HL-60/S4 treated with retinoic acid at 250 ng/mL for 4 days and 3 days (cell line): ENCODE data around the gene LINGO3.

ENCODE experiments used
- in situ Hi-C: fragments of 300-500 bp; cut with MboI; formaldehyde crosslinking; loops from 2 replicates; pipeline ENCODE4 v1.7.0; 2022; ENCODE audit warnings: low sequenced_read_pairs

The LINGO3 gene

DNA sequence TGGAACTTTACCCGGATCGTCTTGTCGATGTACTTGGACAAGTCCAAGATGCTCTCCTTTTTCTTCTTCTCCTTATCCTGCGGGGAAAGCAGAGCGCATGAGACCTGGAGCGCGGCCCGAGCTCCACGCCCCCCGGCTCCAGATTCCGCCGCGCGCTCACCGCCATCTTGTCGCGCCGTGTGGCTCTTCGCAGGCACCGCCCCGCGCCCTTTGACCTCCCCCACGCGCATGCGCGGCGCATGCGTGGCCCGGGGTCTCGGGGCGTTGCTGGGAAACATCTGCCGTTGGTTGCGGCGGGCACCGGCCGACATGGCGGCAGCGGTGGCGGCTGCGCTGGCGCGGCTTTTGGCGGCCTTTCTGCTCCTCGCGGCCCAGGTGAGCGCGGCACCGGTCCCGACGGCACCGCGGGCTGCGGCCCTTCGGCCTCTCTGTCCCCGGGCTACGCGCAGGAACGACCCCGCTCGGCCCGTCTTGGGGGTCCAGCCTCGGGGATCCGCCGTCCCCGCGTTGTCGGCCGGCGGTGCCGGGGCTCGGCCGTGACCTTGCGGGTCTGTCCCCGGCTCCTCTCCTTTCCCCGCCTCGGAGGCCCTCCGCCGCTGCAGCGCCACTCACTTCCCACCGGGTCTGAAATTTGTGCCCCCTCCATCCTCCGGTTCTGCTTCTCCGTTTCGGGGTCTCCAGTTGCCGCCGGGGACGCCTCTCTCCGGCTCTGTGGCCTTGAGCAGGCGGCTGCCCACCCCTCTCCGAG, 20.6 kb upstream of the LINGO3 start, which contains the start of the genes LSM7 and SPPL2B:
LSM7 (minus strand) TSS at position 186 of the 748 bp plus-strand sequence; CDS start at position 166, 20 bp downstream.
SPPL2B (plus strand) TSS at position 284 of the 748 bp plus-strand sequence; CDS start at position 310, 26 bp downstream.
- in situ Hi-C loops = no loop called here

GRCh38 chr19:2327773-2328400, 19.9 kb upstream of the LINGO3 start:
- in situ Hi-C loops = no loop called here

GRCh38 chr19:2326699-2327360, 18.9 kb upstream of the LINGO3 start:
- in situ Hi-C loops = no loop called here

- in situ Hi-C loops = no loop called here
These were observed 17.5 kb upstream of the LINGO3 start for GRCh38 chr19:2325281-2326046.

DNA sequence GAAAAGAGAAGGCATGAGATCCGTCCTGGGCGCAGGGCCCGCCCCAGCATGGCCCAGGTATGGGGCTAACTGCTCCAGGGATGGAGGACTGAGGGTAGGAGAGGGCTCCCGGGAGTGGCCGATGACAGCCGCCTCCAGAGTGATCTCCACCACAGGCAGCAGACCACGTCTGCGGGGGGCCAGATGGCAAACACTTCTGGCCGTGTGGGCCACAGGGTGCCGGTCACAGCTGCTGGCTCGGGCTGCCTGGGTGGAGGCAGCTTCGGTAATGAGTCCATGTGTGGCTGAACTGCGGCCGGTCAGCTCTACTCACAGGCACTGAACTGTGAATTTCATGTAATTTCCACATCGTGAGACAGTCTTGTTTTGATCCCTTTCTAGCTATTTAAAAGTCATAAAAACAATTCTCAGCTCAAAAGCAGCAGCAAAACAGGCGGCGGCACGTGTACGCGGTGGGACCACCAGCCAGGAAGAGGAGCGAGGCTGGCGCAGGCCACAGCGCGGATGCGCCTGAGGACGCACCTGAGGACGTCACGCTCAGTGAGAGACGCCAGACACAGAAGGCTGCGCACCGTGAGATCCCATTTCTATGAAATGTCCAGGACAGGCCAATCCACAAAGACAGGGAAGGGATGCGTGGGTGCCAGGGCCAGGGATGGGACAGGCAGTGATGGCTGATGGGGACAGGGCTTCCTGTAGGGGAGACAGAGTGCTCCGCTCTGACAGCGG, 16.4 kb upstream of the LINGO3 start:
- in situ Hi-C loops = no loop called here

GRCh38 chr19:2323707-2324106, 15.8 kb upstream of the LINGO3 start:
- in situ Hi-C loops = no loop called here

DNA sequence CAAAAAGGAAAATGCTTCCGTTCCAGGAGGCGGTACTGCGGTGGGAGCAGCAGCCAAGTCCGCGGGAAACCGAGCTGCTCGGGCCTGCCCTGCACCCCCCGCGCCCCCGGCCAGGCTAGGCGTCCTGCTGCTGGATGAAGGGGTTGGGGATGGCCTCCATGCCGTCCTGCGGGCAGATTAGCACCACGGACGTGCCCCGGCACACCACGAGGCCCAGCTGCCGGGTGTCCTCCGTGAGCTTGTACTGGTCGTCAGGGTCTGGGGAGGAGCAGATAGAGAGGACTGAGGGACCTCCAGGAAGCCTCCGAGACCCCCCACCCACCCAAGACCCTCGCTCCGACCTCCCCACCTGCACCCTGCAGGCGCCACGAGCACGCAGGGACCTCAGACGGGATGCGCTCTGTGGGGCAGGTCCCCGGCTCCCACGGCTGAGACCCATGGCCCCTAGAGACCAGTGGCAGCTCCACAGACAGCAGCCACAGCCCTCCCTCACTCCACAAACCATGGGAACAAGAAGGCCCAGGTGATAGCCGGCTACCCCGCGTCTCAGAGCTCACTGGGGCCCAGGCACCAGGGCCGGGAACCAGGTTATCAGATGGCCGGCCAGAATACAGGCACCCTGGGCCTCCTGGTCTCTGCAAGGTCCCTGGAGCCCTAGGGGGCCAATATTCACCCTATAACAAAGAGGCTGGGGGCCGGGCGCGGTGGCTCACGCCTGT, 13.8 kb upstream of the LINGO3 start:
- in situ Hi-C loops = no loop called here

- in situ Hi-C loops = no loop called here
These were observed 13.0 kb upstream of the LINGO3 start for GRCh38 chr19:2320939-2321338.

DNA sequence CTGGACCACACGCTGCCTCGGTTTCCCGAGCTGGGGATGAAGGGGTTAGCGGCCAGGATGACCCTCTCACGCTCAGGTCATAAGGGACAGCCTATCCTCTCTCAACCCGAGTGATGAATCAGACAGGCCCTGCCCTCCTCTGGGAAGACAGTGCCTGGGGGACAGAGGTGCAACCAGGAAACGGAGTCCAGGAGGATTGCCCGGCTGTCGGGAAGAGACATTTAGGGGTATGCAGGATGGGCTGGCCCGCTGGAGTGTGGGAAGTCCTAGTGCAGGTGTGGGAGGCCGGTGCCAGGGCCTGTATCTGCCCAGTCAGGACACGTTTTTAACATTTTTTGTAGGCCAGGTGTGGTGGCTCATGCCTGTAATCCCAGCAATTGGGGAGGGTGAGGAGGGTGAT, 12.1 kb upstream of the LINGO3 start:
- in situ Hi-C loops = no loop called here

DNA sequence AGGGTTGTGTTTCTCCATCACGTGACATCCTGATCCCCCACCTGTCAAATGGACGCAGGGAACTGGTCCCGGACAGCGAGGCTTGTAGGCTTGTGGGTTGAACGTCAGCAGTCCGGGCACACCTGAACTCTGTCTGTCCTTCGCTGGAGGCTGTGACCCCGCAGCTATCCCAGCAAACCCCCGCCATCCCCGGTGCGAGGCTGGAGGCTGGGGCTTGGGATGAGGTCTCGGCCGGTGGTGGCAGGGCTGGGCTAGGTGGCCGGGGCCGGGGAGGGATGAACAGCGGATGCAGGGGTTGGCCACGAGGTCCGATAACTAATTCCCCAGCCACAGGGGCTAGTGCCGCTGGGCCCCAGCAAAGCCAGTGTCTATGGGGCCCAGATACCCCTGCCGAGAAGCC, 11.6 kb upstream of the LINGO3 start:
- in situ Hi-C loops = no loop called here

- in situ Hi-C loops = no loop called here
These were observed 11.0 kb upstream of the LINGO3 start for GRCh38 chr19:2318923-2319322.

- in situ Hi-C loops = no loop called here
These were observed 9.8 kb upstream of the LINGO3 start for GRCh38 chr19:2317756-2318155.

GRCh38 chr19:2317300-2317699, 9.3 kb upstream of the LINGO3 start:
- in situ Hi-C loops = no loop called here

DNA sequence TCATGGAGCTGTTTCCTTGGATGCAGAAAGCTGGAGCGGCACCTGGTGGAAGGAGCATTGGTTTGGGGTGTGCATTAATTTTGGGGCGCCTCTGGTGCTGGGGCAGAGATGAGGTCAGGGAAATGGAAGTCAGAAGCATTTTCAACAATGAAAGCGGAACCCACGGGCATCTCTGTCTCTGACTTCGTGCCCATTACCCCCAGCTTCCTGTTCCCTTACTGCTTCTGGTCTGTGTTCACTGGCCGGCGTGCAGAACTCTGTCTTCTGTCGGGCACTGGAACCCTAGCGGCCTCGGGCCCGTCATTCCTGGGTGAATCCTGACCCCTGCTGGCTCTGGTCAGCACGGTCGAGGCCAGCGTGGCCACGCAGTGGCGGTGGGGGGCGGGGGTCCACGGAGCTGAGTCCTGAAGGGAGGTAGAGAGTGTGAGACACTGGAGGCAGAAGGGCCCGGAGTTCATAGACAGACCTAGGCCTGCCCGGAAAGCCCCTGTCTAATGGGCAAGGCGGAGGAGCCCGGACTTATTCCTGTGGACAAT, 7.9 kb upstream of the LINGO3 start:
- in situ Hi-C loops = no loop called here

DNA sequence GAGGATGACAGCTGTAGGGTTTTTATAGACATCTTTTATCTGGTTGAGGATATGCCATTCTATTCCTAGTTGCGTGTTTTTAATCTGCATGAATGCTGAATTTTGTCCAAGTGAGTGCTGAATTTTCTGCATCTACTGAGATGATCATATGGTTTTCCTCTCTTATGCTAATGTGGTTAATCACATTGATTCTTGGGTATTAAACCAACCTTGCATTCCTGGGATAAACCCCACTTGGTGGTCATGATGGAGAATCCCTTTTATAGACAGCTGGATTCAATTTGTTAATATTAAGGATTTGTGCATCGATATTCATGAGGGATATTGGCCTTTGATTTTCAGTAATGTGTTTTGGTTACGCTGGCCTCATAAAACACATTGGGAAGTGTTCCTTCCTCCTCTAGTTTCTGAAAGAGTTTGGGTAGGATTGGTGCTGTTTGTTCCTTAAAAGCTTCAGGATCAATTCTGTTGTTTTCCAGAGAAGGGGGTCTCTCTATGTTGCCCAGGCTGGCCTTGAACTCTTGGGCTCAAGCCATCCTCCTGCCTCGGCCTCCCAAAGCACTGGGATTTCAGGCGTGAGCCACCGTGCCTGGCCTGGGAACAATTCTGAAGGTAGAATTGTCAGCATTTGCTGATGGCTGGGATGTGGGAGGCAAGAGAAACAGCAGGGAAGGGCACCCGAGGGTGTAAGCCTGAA, 7.3 kb upstream of the LINGO3 start:
- in situ Hi-C loops = no loop called here

DNA sequence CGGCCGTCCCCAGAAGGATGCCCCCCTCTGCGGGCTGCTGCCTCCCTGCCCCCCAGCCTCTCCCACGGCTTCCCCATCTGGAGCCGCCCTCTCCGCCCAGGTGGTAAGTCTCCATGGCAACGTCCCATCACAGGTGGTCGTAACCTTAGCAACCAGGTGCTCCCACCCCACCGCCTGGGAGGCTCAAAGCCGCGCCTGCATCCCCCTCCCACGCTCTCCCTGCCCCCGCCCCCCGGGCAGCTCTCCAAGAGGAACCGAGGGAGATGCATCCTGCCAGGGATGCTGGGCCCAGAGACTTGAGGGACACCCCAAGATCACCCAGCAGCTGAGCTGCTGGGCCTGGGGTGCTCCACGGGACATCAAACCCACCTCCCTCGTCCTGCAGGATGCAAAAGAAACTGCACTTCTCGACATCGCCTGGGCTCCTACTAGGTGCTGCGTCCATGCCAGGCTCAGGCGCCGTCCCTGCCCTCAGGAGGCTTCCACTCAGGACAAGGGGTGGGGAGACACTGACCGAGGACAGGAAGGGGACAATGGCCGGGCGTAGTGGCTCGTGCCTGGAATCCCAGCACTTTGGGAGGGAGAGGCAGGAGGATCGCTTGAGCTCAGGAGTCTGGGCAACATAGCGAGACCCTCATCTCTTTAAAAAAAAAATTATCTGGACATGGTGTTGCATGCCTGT, 5.0 kb upstream of the LINGO3 start:
- in situ Hi-C loops = no loop called here

DNA sequence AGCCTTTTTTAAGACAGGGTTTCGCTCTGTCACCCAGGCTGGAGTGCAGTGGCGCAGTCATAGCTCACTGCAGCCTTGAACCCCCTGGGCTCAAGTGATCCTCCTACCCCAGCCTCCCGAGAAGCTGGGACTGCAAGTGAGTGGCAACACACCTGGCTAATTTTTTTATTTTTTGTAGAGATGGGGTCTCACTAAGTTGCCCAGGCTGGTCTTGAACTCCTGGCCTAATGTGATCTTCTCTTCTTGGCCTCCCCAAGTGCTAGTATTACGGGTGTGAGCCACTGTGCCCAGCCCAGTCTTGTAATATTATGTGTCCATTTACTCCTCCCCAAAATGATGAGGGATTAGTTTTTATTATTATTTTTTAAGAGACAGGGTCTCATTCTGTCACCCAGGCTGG, 3.1 kb upstream of the LINGO3 start:
- in situ Hi-C loops = no loop called here

DNA sequence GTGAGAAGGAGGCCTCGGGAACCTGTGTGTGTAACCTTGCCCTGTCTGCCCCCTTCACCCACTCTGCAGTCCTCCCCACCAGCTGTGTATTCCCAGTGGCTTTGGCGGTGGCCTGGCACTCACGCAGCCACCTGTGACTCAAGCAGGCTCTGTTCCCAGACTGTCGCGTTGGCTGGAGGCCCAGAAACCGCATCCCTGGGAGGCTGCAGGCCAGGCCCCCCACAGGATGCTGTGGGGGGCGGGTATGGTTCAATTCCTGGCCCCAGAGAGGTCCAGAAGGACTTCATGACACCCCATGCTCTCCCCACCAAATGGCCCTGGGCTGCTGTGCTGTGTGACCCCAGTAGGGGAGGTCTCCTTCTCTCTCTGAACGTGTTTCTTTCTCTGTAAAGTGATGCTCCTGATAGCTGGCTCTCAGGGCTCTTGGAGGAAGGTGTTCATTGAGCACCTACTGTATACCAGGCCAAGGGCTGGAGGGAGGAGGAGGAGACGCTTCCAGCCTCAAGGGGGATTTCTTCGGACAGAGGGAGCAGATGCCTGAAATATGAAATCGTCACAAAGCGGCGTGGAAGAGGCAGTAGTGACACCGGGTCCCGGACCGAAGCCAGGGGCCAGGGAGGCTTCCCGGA, 1.9 kb upstream of the LINGO3 start:
- in situ Hi-C loops = no loop called here
